HG03103 (cell line): ENCODE results near the gene RTL1.
A peak's percentile ranks its signal among the peaks of the same experiment; 100 is the strongest.

ENCODE experiments used
- ATAC-seq: cut with Tn5 transposase; IDR thresholded peaks from one replicate; pipeline ENCODE4 v1.9.1; 2021; ENCODE audit warnings: low read depth; ENCODE audit not compliant: unreplicated experiment

Gene RTL1

DNA sequence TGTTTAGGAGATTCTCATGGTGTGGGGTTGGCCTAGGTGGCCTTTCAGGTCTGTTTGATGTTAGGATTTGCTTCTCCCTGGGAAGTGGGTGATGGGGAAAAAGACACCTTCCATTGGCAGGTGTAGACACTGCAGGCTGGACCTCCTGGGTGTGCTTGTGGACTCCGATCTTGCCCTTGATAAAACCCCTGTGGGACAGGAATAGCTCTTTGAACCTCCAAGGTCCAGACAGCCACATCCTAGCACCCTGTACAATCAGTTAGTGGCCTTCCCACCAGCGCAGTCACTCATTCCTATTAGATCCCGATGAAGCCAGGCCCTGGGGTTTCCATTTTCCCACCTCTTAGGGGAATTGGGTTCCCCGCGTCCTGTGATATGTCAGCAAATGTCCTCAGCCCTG lies 49.1 kb downstream of the RTL1 start:
- no peak for ATAC-seq

GRCh38 chr14:100851946-100852620 lies 51.4 kb downstream of the RTL1 start:
- ATAC-seq: no peak

DNA sequence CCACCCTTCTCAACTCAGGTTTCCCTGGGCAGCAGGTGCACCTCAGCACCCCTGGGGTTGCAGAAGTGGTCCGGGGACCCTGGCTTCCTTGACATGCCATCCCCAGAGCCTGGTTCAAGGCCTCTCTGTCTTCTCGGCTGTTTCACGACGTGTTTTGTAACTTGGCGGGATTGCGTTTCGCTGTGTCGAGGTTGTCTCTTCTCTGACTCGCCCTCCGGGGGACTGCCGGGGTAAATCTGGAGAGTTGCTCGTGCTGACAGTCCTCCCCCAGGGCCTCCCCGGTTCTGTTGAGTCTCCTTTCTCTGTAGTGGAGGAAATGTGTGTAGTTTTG lies 52.0 kb downstream of the RTL1 start:
- no peak for ATAC-seq

DNA sequence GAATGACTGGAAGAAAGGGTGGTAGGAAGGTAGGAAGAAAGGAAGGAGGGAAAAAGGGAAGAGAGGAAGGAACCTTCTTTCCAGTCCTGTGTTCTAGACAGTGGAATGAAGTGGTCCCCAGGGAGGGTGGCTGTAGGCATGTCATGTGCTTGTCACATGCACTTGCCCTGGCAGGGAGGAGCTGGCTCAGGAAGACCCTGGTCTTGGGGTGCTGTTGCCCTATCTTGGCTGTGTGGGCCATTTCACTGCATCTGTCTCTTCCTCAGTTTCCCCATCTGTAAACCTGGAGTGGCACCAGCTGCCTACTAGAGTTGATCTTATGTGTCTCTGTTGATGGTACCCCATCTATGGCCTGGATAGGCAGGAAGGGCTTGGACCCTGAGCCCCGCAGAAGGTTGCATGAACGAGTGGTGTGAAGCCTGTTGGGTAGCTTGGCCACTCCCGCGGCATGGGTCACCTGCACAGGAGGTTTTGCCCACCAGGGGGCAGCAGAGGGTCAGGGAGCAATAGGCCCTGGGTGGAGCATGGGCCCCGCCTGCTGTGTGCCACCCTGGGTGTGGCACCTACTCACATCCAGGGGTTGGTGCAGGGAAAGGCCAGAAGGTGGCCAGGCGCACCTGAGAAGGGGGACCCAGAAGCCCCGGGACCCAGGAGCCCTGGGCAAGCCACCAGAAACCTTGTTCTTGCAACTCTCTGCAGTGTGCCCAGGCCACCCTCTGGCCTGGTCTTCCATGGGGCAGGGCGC lies 52.5 kb downstream of the RTL1 start:
- ATAC-seq: peak; percentile 71

- no peak for ATAC-seq
Observed at GRCh38 chr14:100849115-100849781, 54.3 kb downstream of the RTL1 start.

DNA sequence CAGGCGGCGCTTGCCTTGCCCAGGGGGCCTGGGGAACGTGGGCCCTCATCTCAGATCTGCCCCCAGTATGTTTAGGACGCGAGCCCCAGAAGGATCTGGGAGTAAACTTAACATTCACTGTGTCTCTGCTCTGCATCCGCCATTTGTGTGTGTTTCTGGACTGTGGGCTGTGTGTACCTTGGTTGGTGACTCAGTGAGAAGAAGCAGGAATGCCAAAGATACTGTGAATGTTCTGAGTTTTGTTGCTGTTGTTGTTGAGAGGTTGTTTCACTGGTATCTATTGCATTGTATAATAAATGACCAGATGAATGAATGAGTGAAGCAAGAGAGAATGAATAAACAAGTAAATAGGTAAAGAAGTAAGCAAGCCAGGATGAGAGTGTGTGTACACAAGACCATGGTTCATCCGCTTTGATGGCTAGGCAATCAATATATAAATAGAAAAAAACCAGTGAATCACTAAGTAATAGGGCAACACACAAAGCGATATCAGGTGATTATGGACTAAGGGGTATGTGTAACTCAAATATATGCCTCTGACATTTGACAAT lies 57.1 kb downstream of the RTL1 start:
- no peak for ATAC-seq

GRCh38 chr14:100845341-100845740 lies 58.2 kb downstream of the RTL1 start:
- no peak for ATAC-seq

GRCh38 chr14:100844846-100845245 lies 58.7 kb downstream of the RTL1 start:
- no peak for ATAC-seq

GRCh38 chr14:100844421-100844820 lies 59.1 kb downstream of the RTL1 start:
- ATAC-seq: no peak

DNA sequence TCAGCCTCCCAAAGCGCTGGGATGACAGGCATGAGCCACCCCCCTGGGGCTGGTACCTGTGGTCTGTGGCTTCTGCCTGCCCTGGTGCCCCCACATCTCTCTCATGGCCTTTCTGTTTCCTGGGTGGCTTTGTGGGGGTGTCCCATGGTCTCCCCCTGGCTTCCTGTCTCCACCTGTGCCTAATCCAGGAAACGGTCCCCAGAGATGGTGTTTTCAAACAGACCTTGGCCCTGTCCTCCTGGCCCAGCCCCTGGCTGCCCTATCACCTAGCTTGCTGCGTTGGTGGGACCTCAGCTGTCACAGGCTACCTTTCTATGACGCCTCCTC lies 59.5 kb downstream of the RTL1 start:
- no peak for ATAC-seq

GRCh38 chr14:100842799-100843198 lies 60.7 kb downstream of the RTL1 start:
- no peak for ATAC-seq

- no peak for ATAC-seq
Observed at GRCh38 chr14:100841761-100842403, 61.6 kb downstream of the RTL1 start.

DNA sequence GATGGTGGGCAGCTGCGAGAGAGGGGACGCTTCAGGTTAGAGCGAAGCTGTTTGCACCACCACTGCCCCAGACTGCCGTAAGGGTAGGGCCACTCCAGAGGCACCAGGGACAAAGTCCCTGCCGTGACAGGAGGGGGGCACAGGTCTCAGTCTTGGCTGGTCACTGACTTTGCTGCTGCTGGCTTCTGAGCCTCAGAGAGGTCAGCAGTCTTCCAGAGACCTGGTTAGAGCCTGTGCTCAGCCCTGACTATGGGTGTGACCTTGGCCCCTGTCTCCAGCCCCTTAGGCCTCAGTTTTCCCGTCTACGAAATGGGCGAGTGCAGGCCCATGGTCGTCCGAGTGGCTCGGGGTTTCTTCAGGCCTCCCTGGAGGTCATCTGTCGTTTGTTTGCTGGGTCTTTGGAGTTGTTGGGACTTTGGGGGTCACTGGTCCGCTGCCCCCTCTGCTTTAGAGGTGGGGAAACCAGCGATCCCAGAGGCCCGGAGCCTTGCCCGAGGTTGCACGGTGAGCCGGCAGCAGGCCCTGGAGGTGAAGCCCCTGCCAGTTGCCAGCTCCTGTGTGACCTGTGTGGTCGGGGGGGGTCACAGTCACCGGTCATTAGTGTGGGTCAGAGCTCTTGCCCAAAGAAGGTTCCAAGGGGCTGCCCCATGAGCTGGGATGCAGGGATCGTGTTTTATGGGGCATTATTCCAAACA lies 62.3 kb downstream of the RTL1 start:
- no peak for ATAC-seq

- no peak for ATAC-seq
Observed at GRCh38 chr14:100840286-100841065, 63.0 kb downstream of the RTL1 start.

GRCh38 chr14:100839681-100840111 lies 63.8 kb downstream of the RTL1 start:
- ATAC-seq: no peak

GRCh38 chr14:100839315-100839585 lies 64.3 kb downstream of the RTL1 start:
- ATAC-seq: no peak

GRCh38 chr14:100838493-100839314 lies 64.8 kb downstream of the RTL1 start:
- no peak for ATAC-seq

- no peak for ATAC-seq
Observed at GRCh38 chr14:100837805-100838350, 65.6 kb downstream of the RTL1 start.
